MM.1S (cell line): ENCODE data around the gene BRPF3.

Experiments
- DNase-seq: peaks from one replicate; pipeline ENCODE4 v3.0.0-alpha.2; 2015
- H2AFZ ChIP-seq: fragments of 300-600 bp; sonication (generic); 2 replicates; pipeline ENCODE4 v1.6.0; 2016; ENCODE audit warnings: antibody characterized with exemption, low read length
- H3F3A ChIP-seq: fragments of 300-600 bp; sonication (generic); 2 replicates; pipeline ENCODE4 v1.6.1; 2016; ENCODE audit warnings: mild to moderate bottlenecking, antibody characterized with exemption, low read length, moderate library complexity, mixed read lengths; ENCODE audit not compliant: insufficient read depth
- H3K27ac ChIP-seq: fragments of 300-600 bp; sonication (generic); 2 replicates; pipeline ENCODE4 v1.5.1; 2016; ENCODE audit warnings: mild to moderate bottlenecking, low read length
- H3K27me3 ChIP-seq: fragments of 300-600 bp; sonication (generic); replicated peaks from 2 replicates; pipeline ENCODE4 v1.6.0; 2016; ENCODE audit warnings: low read length; ENCODE audit not compliant: insufficient read depth
- H3K36me3 ChIP-seq: fragments of 300-600 bp; sonication (generic); replicated peaks from 2 replicates; pipeline ENCODE4 v1.6.1; 2016; ENCODE audit warnings: mild to moderate bottlenecking, low read length, mixed read lengths; ENCODE audit not compliant: insufficient read depth
- H3K4me1 ChIP-seq: fragments of 300-600 bp; sonication (generic); 2 replicates; pipeline ENCODE4 v1.6.1; 2016; ENCODE audit warnings: low read length, mixed read lengths
- H3K4me2 ChIP-seq: fragments of 300-600 bp; sonication (generic); 2 replicates; pipeline ENCODE4 v1.6.0; 2016; ENCODE audit warnings: low read depth, low read length
- H3K4me3 ChIP-seq: fragments of 300-600 bp; sonication (generic); 2 replicates; pipeline ENCODE4 v1.5.1; 2016; ENCODE audit warnings: low read length, mixed read lengths
- H3K79me2 ChIP-seq: fragments of 300-600 bp; sonication (generic); 2 replicates; pipeline ENCODE4 v1.6.1; 2016; ENCODE audit warnings: mixed run types, low read length, mixed read lengths
- H3K9ac ChIP-seq: fragments of 300-600 bp; sonication (generic); 2 replicates; pipeline ENCODE4 v1.6.1; 2016; ENCODE audit warnings: low read length, mixed read lengths
- H3K9me2 ChIP-seq: fragments of 300-600 bp; sonication (generic); replicated peaks from 2 replicates; pipeline ENCODE4 v1.6.1; 2016; ENCODE audit warnings: mild to moderate bottlenecking, low read length, mixed read lengths; ENCODE audit not compliant: insufficient read depth
- H3K9me3 ChIP-seq: fragments of 300-600 bp; sonication (generic); replicated peaks from 2 replicates; pipeline ENCODE4 v1.6.1; 2016; ENCODE audit warnings: mild to moderate bottlenecking, low read length, mixed read lengths; ENCODE audit not compliant: insufficient read depth
- H4K20me1 ChIP-seq: fragments of 300-600 bp; sonication (generic); 2 replicates; pipeline ENCODE4 v1.6.1; 2016; ENCODE audit warnings: mild to moderate bottlenecking, low read length, moderate library complexity, mixed read lengths; ENCODE audit not compliant: insufficient read depth
- CTCF ChIP-seq: fragments of 300-600 bp; sonication (generic); IDR thresholded peaks from 2 replicates; pipeline ENCODE4 v1.5.1; 2016; ENCODE audit warnings: antibody characterized with exemption, low read length, mixed read lengths
- EZH2 ChIP-seq: fragments of 300-600 bp; sonication (generic); optimal IDR thresholded peaks from 2 replicates; pipeline ENCODE3; 2017; ENCODE audit warnings: low read depth, mild to moderate bottlenecking, antibody characterized with exemption, low read length, mixed read lengths
- EZH2phosphoT487 ChIP-seq: fragments of 300-600 bp; sonication (generic); IDR thresholded peaks from 2 replicates; pipeline ENCODE4 v1.6.1; 2018; ENCODE audit warnings: antibody characterized with exemption, low read length

Gene BRPF3

GRCh38 chr6:36219081-36219480, 22.5 kb downstream of the BRPF3 start:
- no peak overlapping the region for H3K4me3 ChIP-seq
- TF ChIP-seq EZH2 (no peak), EZH2phosphoT487 (no peak), CTCF (no peak)
- H3K36me3 ChIP-seq: peaks cover 8% of the 10 kb centered on the region; the same call in 1 of the 2 replicates

GRCh38 chr6:36220226-36220625, 23.7 kb downstream of the BRPF3 start:
- no peaks in the 10 kb centered on the region for H3K79me2 ChIP-seq
- H3F3A ChIP-seq: no peaks in the 10 kb centered on the region

More at GRCh38 chr6:36219081-36219480, 22.5 kb downstream of the BRPF3 start:
- Histone ChIP-seq H4K20me1 (no peaks in the 10 kb centered on the region), H3K27ac (no peak overlapping the region), H3K9me2 (no peaks in the 10 kb centered on the region), H3K9me3 (no peaks in the 10 kb centered on the region), H3K9ac (no peak overlapping the region), H3K4me1 (no peaks in the 10 kb centered on the region), H3K79me2 (no peaks in the 10 kb centered on the region), H2AFZ (no peak overlapping the region), H3F3A (no peaks in the 10 kb centered on the region), H3K27me3 (no peaks in the 10 kb centered on the region), H3K4me2 (no peak overlapping the region)
- DNase-seq: no peak

GRCh38 chr6:36221674-36222073, 25.1 kb downstream of the BRPF3 start:
- no peaks in the 10 kb centered on the region for H4K20me1 ChIP-seq
- H3K4me2 ChIP-seq: no peak overlapping the region
- H3K27ac ChIP-seq: no peak overlapping the region
- H3K4me1 ChIP-seq: no peaks in the 10 kb centered on the region
- H3K9me3 ChIP-seq: no peaks in the 10 kb centered on the region
- TF ChIP-seq EZH2: no peak
- no peak for TF ChIP-seq CTCF
- TF ChIP-seq EZH2phosphoT487: no peak
- no peaks in the 10 kb centered on the region for H3K79me2 ChIP-seq
- no peaks in the 10 kb centered on the region for H3K9me2 ChIP-seq
- H3F3A ChIP-seq: no peaks in the 10 kb centered on the region
- DNase-seq: no peak
- H3K36me3 ChIP-seq: 0 out of 2 replicates have a peak, but pooled peaks cover 5% of the 10 kb centered on the region
- no peak overlapping the region for H2AFZ ChIP-seq
- no peaks in the 10 kb centered on the region for H3K27me3 ChIP-seq
- no peak overlapping the region for H3K9ac ChIP-seq
- H3K4me3 ChIP-seq: no peak overlapping the region

More at GRCh38 chr6:36220226-36220625, 23.7 kb downstream of the BRPF3 start:
- Histone ChIP-seq H4K20me1 (no peaks in the 10 kb centered on the region), H3K36me3 (0 out of 2 replicates have a peak, but pooled peaks cover 5% of the 10 kb centered on the region), H3K9ac (no peak overlapping the region), H3K9me2 (no peaks in the 10 kb centered on the region), H3K27ac (no peak overlapping the region), H3K4me3 (no peak overlapping the region), H3K4me2 (no peak overlapping the region), H3K9me3 (no peaks in the 10 kb centered on the region), H3K27me3 (no peaks in the 10 kb centered on the region), H3K4me1 (no peaks in the 10 kb centered on the region), H2AFZ (no peak overlapping the region)
- no peak for TF ChIP-seq EZH2
- TF ChIP-seq EZH2phosphoT487: no peak
- TF ChIP-seq CTCF: no peak
- no peak for DNase-seq
